B cell (primary cell): ENCODE data around the gene E2F7. TPM values are rescaled to one million over a fixed set of nuclear protein-coding genes. Genes with fewer than 3 reads are reported as not detected.

ENCODE experiments used
- ATAC-seq: fragments of 200-7000 bp; cut with Tn5 transposase; one replicate; pipeline ENCODE4 v1.10.0; 2021; ENCODE audit warnings: low read depth, mild to moderate bottlenecking, moderate number of reproducible peaks, moderate library complexity
- CTCF ChIA-PET: fragments of 350-600 bp; sonication (Branson Sonifier 250); formaldehyde crosslinking; loops from one replicate; lab custom pipeline; 2021; ENCODE audit warnings: antibody characterized with exemption, inconsistent platforms; lab: Charles Lee
- POLR2A ChIA-PET: fragments of 350-600 bp; sonication (Branson Sonifier 250); formaldehyde crosslinking; loops from one replicate; lab custom pipeline; 2021; ENCODE audit warnings: antibody characterized with exemption; lab: Charles Lee
- DNase-seq: peaks from one replicate; pipeline ENCODE4 v3.0.0; 2013
- H2AFZ ChIP-seq: 2 replicates; pipeline ENCODE4 v1.6.1; 2012; ENCODE audit warnings: mild to moderate bottlenecking, low read depth, low read length; ENCODE audit not compliant: insufficient read depth, poor library complexity, severe bottlenecking
- H3K27ac ChIP-seq, 2 donors: 1 replicate in 1 of 2; 2 replicates in 1 of 2; pipeline ENCODE4 v1.5.1; 2012 to 2013; ENCODE audit warnings: low read length in 2 of 2, mild to moderate bottlenecking in 2 of 2, moderate library complexity in 1 of 2
- H3K27me3 ChIP-seq, 4 experiments: fragments of 200-600 bp in 1 of 4; sonication (generic) in 1 of 4; replicated peaks in 1 of 4; 1 replicate in 2 of 4; 2 replicates in 2 of 4; pipeline versions ENCODE4 v1.6.1 to v1.7.0; 2013 to 2016; ENCODE audit warnings: low read length in 3 of 4, mild to moderate bottlenecking in 2 of 4, mixed read lengths in 1 of 4, moderate library complexity in 1 of 4; ENCODE audit not compliant: insufficient read depth in 4 of 4, control insufficient read depth in 3 of 4; ENCODE audit errors: control extremely low read depth in 1 of 4
- H3K36me3 ChIP-seq, 2 experiments: replicated peaks in 1 of 2; 1 replicate in 1 of 2; 2 replicates in 1 of 2; pipeline versions ENCODE4 v1.6.1 to v1.7.1; 2013; ENCODE audit warnings: low read length in 1 of 2; ENCODE audit not compliant: insufficient read depth in 2 of 2, control insufficient read depth in 1 of 2; ENCODE audit errors: control extremely low read depth in 1 of 2, extremely low read depth in 1 of 2
- H3K4me1 ChIP-seq, 2 donors: fragments of 200-600 bp in 1 of 2; sonication (generic) in 1 of 2; 1 replicate in 1 of 2; 2 replicates in 1 of 2; pipeline versions ENCODE4 v1.5.1 to v1.6.1; 2013 to 2017; ENCODE audit warnings: low read length in 2 of 2; ENCODE audit not compliant: control insufficient read depth in 2 of 2, insufficient read depth in 2 of 2
- H3K4me2 ChIP-seq: replicated peaks from 2 replicates; pipeline ENCODE3; 2012; ENCODE audit warnings: mild to moderate bottlenecking, low read depth, low read length; ENCODE audit not compliant: poor library complexity, severe bottlenecking
- H3K4me3 ChIP-seq, 5 experiments: fragments of 200-600 bp in 1 of 5; sonication (generic) in 1 of 5; 1 replicate in 3 of 5; 2 replicates in 2 of 5; pipeline versions ENCODE4 v1.5.1 to v1.7.0; 2011 to 2016; ENCODE audit warnings: low read length in 4 of 5, mild to moderate bottlenecking in 4 of 5, low read depth in 2 of 5, control low read depth in 1 of 5, moderate library complexity in 1 of 5; ENCODE audit not compliant: insufficient read depth in 1 of 5; ENCODE audit errors: control extremely low read depth in 1 of 5, extremely low read depth in 1 of 5
- H3K79me2 ChIP-seq: fragments of 200-600 bp; sonication (generic); one replicate; pipeline ENCODE4 v1.6.0; 2016; ENCODE audit warnings: low read length; ENCODE audit not compliant: control insufficient read depth, insufficient read depth
- H3K9ac ChIP-seq: fragments of 200-600 bp; sonication (generic); 2 replicates; pipeline ENCODE4 v1.6.1; 2017; ENCODE audit warnings: mild to moderate bottlenecking, low read length, moderate library complexity
- H3K9me3 ChIP-seq, 3 donors: one replicate each; pipeline versions ENCODE4 v1.6.1 to v1.7.1; 2013; ENCODE audit warnings: low read length in 2 of 3; ENCODE audit not compliant: control insufficient read depth in 2 of 3, insufficient read depth in 1 of 3; ENCODE audit errors: control extremely low read depth in 1 of 3
- H4K20me1 ChIP-seq: 2 replicates; pipeline ENCODE4 v1.6.0; 2012; ENCODE audit warnings: mild to moderate bottlenecking, low read length; ENCODE audit not compliant: insufficient read depth, control insufficient read depth, poor library complexity, severe bottlenecking
- H3K27ac Mint-ChIP-seq: one replicate; pipeline ENCODE4 v1.8.0; 2021; ENCODE audit warnings: mixed read lengths
- H3K27me3 Mint-ChIP-seq: one replicate; pipeline ENCODE4 v1.8.0; 2021; ENCODE audit warnings: mixed read lengths
- H3K4me1 Mint-ChIP-seq: one replicate; pipeline ENCODE4 v1.8.0; 2021; ENCODE audit warnings: mixed read lengths
- H3K4me3 Mint-ChIP-seq: one replicate; pipeline ENCODE4 v1.8.0; 2021; ENCODE audit warnings: mixed read lengths
- H3K9me3 Mint-ChIP-seq: one replicate; pipeline ENCODE4 v1.8.0; 2022; ENCODE audit warnings: mixed read lengths; ENCODE audit not compliant: insufficient read depth
- CTCF ChIP-seq: fragments of 200-600 bp; IDR thresholded peaks from one replicate; pipeline ENCODE4 v1.8.0; 2022; ENCODE audit warnings: antibody characterized with exemption, mild to moderate bottlenecking
- EZH2 ChIP-seq: IDR thresholded peaks from 2 replicates; pipeline ENCODE4 v1.6.1; 2012; ENCODE audit warnings: borderline replicate concordance, low read depth, mild to moderate bottlenecking, moderate library complexity, low read length; ENCODE audit not compliant: insufficient read depth, poor library complexity, severe bottlenecking
- WGBS: methylation state at CpG from one replicate; pipeline ENCODE4 v1.1.5; 2013; ENCODE audit warnings: missing lambda C conversion rate; ENCODE audit not compliant: insufficient coverage; 5-methylcytosine and 5-hydroxymethylcytosine counted together
- intact Hi-C: fragments of 100-400 bp; cut with micrococcal nuclease; formaldehyde crosslinking; loops from one replicate; pipeline ENCODE4 v1.10.0; 2022
- polyA plus RNA-seq: library from polyadenylated mRNA; depleted of rRNA; stranded (reverse); fragments of >200 nt; gene quantifications from 2 replicates; pipeline ENCODE4 v1.2.3, GENCODE V29; 2012
- total RNA-seq, 2 donors: library from RNA; stranded (reverse); fragments of 120-200 nt in 1 of 2; gene quantifications; 1 replicate in 1 of 2; 2 replicates in 1 of 2; pipeline versions ENCODE4 v1.2.3 to v1.2.4, GENCODE V29; 2013 to 2022

Gene E2F7
- total and polyA plus RNA-seq, 2 donors (not counting 1 experiment from before 2014, with no cell fraction given), result 0.15 to 0.42 TPM

- H3K79me2 ChIP-seq, result no peaks in the 10 kb centered on the region
- TF ChIP-seq EZH2 (no peak), CTCF (no peak)
- peak overlapping the region; percentile 74 for H3K4me3 Mint-ChIP-seq
These were observed 2.4 kb downstream of the E2F7 start for GRCh38 chr12:77062846-77063461.

GRCh38 chr12:77062396-77062795 is 3.0 kb downstream of the E2F7 start:
- WGBS, result no CpG with 5 or more reads among the region's 1 CpG
- intact Hi-C loops, result loop anchor here (10.0 kb wide), 2 partner anchors 298 to 1548 kb away; partner anchors contain the start of genes KRR1 and ZDHHC17
- H3K4me1 ChIP-seq, result peaks cover 30 to 45% of the 10 kb centered on the region in 2 donors
- no peaks in the 10 kb centered on the region for H3K36me3 ChIP-seq
- ChIA-PET POLR2A (no interaction called here), CTCF (interaction anchor here (1.1 to 3.8 kb wide), 2 partner anchors 13 to 51 kb away, joined by 3 to 32 read pairs; no protein-coding TSS in a partner anchor)
- Mint-ChIP-seq H3K4me1 (peaks cover 47% of the 10 kb centered on the region), H3K27me3 (peaks cover 10% of the 10 kb centered on the region), H3K4me3 (peak overlapping the region; percentile 44), H3K27ac (no peak overlapping the region), H3K9me3 (no peaks in the 10 kb centered on the region)
- peak overlapping the region; percentile 17 for H2AFZ ChIP-seq
- H3K9ac ChIP-seq, result no peak overlapping the region
- peak overlapping the region; percentile 39 for H3K4me2 ChIP-seq
- H3K9me3 ChIP-seq, result no peaks in the 10 kb centered on the region
- DNase-seq, result no peak
- no peak for ATAC-seq
- TF ChIP-seq CTCF (no peak), EZH2 (no peak)
- peaks cover 0 to 22% (median 13%) of the 10 kb centered on the region in 4 experiments for H3K27me3 ChIP-seq
- H3K27ac ChIP-seq, result no peak overlapping the region
- H4K20me1 ChIP-seq, result no peaks in the 10 kb centered on the region
- no peaks in the 10 kb centered on the region for H3K79me2 ChIP-seq
- H3K4me3 ChIP-seq, result peak overlapping the region in 1 of 5 experiments; percentile 52

More at GRCh38 chr12:77062846-77063461, 2.4 kb downstream of the E2F7 start:
- H3K4me1 Mint-ChIP-seq, result peaks cover 47% of the 10 kb centered on the region
- ChIA-PET POLR2A (no interaction called here), CTCF (interaction anchor here (1.1 kb wide), 1 partner anchor 52 kb away, joined by 3 read pairs; no protein-coding TSS in a partner anchor)
- H3K27me3 Mint-ChIP-seq, result peaks cover 10% of the 10 kb centered on the region
- intact Hi-C loops, result loop anchor here (10.0 kb wide), 2 partner anchors 298 to 1548 kb away; partner anchors contain the start of genes KRR1 and ZDHHC17
- peak overlapping the region; percentile 17 for H2AFZ ChIP-seq
- no peaks in the 10 kb centered on the region for H3K36me3 ChIP-seq
- peak overlapping the region; percentile 39 for H3K4me2 ChIP-seq
- H3K9me3 ChIP-seq, result no peaks in the 10 kb centered on the region
- H3K4me1 ChIP-seq, result peaks cover 30 to 45% of the 10 kb centered on the region in 2 donors
- H3K4me3 ChIP-seq, result peak overlapping the region in 3 of 5 experiments; percentile 10 to 52 (median 20)
- no peaks in the 10 kb centered on the region for H4K20me1 ChIP-seq
- peak overlapping the region; percentile 27 for H3K9ac ChIP-seq
- peak overlapping the region; percentile 18 for H3K27ac Mint-ChIP-seq
- H3K9me3 Mint-ChIP-seq, result no peaks in the 10 kb centered on the region
- DNase-seq (peak; percentile 27), ATAC-seq (no peak)
- 63% methylated on average over 6 of the region's 12 CpGs for whole genome bisulfite sequencing
- no peak overlapping the region for H3K27ac ChIP-seq
- H3K27me3 ChIP-seq, result peaks cover 0 to 22% (median 13%) of the 10 kb centered on the region in 4 experiments
